ENCODE measurements around the gene SASH3.

DNA sequence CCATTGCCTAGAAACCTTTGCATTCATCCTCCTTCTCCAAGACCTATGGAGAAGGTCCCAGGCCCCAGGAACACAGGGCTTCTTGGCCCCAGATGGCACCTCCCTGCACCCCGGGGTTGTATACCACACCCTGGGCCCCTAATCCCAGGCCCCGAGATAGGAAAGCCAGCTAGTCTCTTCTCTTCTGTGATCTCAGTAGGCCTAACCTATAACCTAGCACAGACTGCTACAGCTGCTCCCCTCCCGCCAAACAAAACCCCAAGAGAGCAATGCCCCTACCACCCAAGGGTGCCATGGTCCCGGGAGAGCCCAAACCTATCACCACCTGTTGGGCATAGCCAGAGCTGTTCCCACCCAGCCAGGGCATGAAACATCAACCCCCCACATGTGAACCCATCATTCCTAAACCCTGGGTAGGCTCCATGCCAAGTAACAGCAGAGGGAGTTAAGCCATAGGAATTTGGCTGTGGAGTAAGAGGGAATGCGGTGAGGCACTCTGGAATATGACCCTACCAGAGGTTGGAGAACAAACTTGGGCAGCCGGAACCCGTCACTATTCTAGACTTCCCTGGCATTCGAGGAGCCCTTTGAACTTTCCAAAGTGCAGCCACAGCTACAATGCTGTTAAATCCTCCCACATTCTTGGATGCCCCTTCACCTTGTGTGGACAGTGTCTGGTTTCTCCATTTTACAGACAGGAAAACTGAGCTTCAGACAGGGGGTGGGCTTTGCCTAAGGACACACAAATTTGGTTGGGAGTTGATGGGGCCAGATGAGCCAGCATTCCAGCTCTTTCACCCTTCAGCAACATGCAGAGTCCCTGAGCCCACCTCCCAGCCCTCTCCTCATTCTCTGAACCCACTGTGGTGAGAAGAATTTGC lies 10.9 kb upstream of the SASH3 start:
- TF ChIP-seq POLR2AphosphoS5 (IDR thresholded peaks at IDR 0.05; ENCODE audit: insufficient read depth in 1 of 2, low read depth in 1 of 2): no peak
- TF ChIP-seq, protein P1, sequence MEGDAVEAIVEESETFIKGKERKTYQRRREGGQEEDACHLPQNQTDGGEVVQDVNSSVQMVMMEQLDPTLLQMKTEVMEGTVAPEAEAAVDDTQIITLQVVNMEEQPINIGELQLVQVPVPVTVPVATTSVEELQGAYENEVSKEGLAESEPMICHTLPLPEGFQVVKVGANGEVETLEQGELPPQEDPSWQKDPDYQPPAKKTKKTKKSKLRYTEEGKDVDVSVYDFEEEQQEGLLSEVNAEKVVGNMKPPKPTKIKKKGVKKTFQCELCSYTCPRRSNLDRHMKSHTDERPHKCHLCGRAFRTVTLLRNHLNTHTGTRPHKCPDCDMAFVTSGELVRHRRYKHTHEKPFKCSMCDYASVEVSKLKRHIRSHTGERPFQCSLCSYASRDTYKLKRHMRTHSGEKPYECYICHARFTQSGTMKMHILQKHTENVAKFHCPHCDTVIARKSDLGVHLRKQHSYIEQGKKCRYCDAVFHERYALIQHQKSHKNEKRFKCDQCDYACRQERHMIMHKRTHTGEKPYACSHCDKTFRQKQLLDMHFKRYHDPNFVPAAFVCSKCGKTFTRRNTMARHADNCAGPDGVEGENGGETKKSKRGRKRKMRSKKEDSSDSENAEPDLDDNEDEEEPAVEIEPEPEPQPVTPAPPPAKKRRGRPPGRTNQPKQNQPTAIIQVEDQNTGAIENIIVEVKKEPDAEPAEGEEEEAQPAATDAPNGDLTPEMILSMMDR (IDR thresholded peaks at IDR 0.05): no peak
- no peak for TF ChIP-seq POLR2A (IDR thresholded peaks at IDR 0.05)

Measured in vagina (tissue), 2 donors.